ENCODE data around the gene ABITRAM. TPM values are rescaled to one million over a fixed set of nuclear protein-coding genes. Genes with fewer than 3 reads are reported as not detected.

Gene ABITRAM
- polyA plus RNA-seq, 1 donor: 13.7 TPM

Other genes starting within 250 kb of the ABITRAM start
- not detected for gene ACTL7B, start 78.4 kb upstream of the ABITRAM start, polyA plus RNA-seq (ENCODE audit: insufficient read length)
- not detected for gene ACTL7A, start 72.1 kb upstream of the ABITRAM start, polyA plus RNA-seq (ENCODE audit: insufficient read length)
- 32.7 TPM for gene ELP1, start 276 bp upstream of the ABITRAM start, polyA plus RNA-seq (ENCODE audit: insufficient read length)
- 28.6 TPM for gene CTNNAL1, start 79.1 kb downstream of the ABITRAM start, polyA plus RNA-seq (ENCODE audit: insufficient read length)
- gene TMEM245, start 185.5 kb downstream of the ABITRAM start, polyA plus RNA-seq (ENCODE audit: insufficient read length): 45.4 TPM
- gene FRRS1L, start 232.8 kb downstream of the ABITRAM start, polyA plus RNA-seq (ENCODE audit: insufficient read length): 1.4 TPM